SU-DHL-6 (cell line): ENCODE results near the gene DUS1L.
A peak's percentile ranks its signal among the peaks of the same experiment; 100 is the strongest.

ENCODE experiments used
- H2AFZ ChIP-seq: fragments of 200-600 bp; sonication (generic); 2 replicates; pipeline ENCODE4 v1.6.1; 2014; ENCODE audit warnings: low read depth, mild to moderate bottlenecking, moderate library complexity, mixed read lengths, antibody characterized with exemption, low read length; ENCODE audit not compliant: severe bottlenecking
- H3F3A ChIP-seq: fragments of 200-600 bp; shearing (Covaris generic); 2 replicates; pipeline ENCODE4 v1.6.0; 2016; ENCODE audit warnings: antibody characterized with exemption, mild to moderate bottlenecking; ENCODE audit not compliant: insufficient read depth
- H3K27ac ChIP-seq: fragments of 200-600 bp; sonication (generic); 2 replicates; pipeline ENCODE4 v1.5.1; 2016; ENCODE audit warnings: low read depth, mild to moderate bottlenecking, low read length, moderate library complexity, mixed read lengths
- H3K27me3 ChIP-seq: fragments of 200-600 bp; sonication (generic), shearing (Covaris generic); 2 replicates; pipeline ENCODE4 v1.6.0; 2014; ENCODE audit warnings: mild to moderate bottlenecking, low read length
- H3K36me3 ChIP-seq: fragments of 200-600 bp; sonication (generic); 2 replicates; pipeline ENCODE4 v1.6.1; 2014; ENCODE audit warnings: mild to moderate bottlenecking, low read length, mixed read lengths
- H3K4me2 ChIP-seq: fragments of 300-600, 200-600 bp; shearing (Covaris generic), sonication (generic); 2 replicates; pipeline ENCODE4 v1.6.0; 2014; ENCODE audit warnings: low read length, low read depth, mild to moderate bottlenecking; ENCODE audit not compliant: poor library complexity, severe bottlenecking
- H3K4me3 ChIP-seq: fragments of 200-600 bp; sonication (generic); 2 replicates; pipeline ENCODE4 v1.5.1; 2014; ENCODE audit warnings: antibody characterized with exemption, low read length, mild to moderate bottlenecking, mixed read lengths; ENCODE audit not compliant: insufficient read depth, poor library complexity, severe bottlenecking
- H3K79me2 ChIP-seq: fragments of 200-600 bp; sonication (generic); 2 replicates; pipeline ENCODE4 v1.6.1; 2014; ENCODE audit warnings: mild to moderate bottlenecking, low read length, moderate library complexity; ENCODE audit not compliant: insufficient read depth
- H3K9ac ChIP-seq: fragments of 200-600 bp; sonication (generic); 2 replicates; pipeline ENCODE4 v1.7.0; 2014; ENCODE audit warnings: mild to moderate bottlenecking, low read length
- H3K9me2 ChIP-seq: fragments of 200-600 bp; sonication (generic); replicated peaks from 2 replicates; pipeline ENCODE4 v1.6.1; 2014; ENCODE audit warnings: low read length; ENCODE audit not compliant: insufficient read depth
- H3K9me3 ChIP-seq: fragments of 200-600 bp; sonication (generic); 2 replicates; pipeline ENCODE4 v1.6.1; 2014; ENCODE audit warnings: low read length, mixed read lengths; ENCODE audit not compliant: insufficient read depth
- H4K20me1 ChIP-seq: fragments of 200-600 bp; sonication (generic); 2 replicates; pipeline ENCODE4 v1.6.1; 2014; ENCODE audit warnings: low read depth, mild to moderate bottlenecking, antibody characterized with exemption, low read length, moderate library complexity, mixed read lengths
- CTCF ChIP-seq: fragments of 200-600 bp; sonication (generic); IDR thresholded peaks from one replicate; pipeline ENCODE4 v1.5.1; 2017; ENCODE audit warnings: antibody characterized with exemption, mild to moderate bottlenecking, low read length, moderate library complexity; ENCODE audit not compliant: insufficient read depth, poor library complexity, severe bottlenecking
- EZH2phosphoT487 ChIP-seq: fragments of 200-600 bp; sonication (generic), shearing (Covaris generic); conservative IDR thresholded peaks from 2 replicates; pipeline ENCODE4 v1.6.1; 2018; ENCODE audit warnings: mild to moderate bottlenecking, antibody characterized with exemption, low read length, moderate library complexity, mixed read lengths

Gene DUS1L

GRCh38 chr17:82101301-82101715 is 35.7 kb upstream of the DUS1L start:
- Histone ChIP-seq H3K9me3 (no peaks in the 10 kb centered on the region), H3K9ac (no peak overlapping the region), H3K27ac (peak overlapping the region; percentile 94; the same call in 1 of the 2 replicates), H3K9me2 (no peaks in the 10 kb centered on the region), H3K79me2 (peaks cover 17% of the 10 kb centered on the region), H3F3A (peaks cover 36% of the 10 kb centered on the region), H3K4me3 (no peak overlapping the region), H2AFZ (no peak overlapping the region), H3K27me3 (no peaks in the 10 kb centered on the region), H4K20me1 (no peaks in the 10 kb centered on the region; the same call in 1 of the 2 replicates), H3K36me3 (no peaks in the 10 kb centered on the region), H3K4me2 (peak overlapping the region; percentile 82)
- TF ChIP-seq CTCF (no peak), EZH2phosphoT487 (no peak)

DNA sequence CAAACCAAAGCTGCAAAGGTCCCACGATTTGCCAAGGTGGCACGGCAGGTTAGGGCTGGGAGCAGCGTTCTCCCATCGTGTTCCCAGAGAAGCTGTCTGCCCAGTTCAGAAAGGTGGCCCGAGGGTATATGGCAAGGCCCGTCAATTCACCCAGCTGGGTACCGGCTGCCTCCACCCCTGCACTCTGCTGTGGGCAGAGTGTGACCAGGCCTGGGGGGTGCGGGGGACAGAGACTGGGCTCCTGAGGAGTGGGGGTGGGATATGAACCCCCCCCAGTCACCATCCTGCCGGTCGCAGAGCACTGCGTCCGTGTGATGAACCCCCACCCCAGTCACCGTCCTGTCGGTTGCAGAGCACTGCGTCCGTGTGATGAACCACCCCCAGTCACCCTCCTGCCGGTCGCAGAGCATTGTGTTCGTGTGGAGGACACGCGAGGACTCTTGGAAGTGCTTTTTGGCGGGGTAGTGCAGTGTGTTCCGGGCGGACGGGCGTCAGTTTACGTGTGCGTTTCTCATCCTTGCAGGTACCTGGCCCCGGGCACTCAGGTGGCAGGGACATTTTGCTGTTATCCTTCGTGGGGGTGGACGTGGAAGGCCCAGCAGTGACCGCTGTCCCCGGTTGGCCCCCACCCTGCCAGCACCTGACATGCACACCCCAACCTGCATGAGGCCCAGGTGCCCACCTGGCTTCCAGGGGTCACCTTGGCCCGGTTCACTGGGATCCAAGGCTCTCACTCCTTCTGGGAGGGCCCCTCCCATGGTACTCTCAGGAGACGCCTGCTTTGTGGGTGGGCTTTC is 35.1 kb upstream of the DUS1L start:
- H3K4me3 ChIP-seq: no peak overlapping the region
- peaks cover 36% of the 10 kb centered on the region for H3F3A ChIP-seq
- H2AFZ ChIP-seq: no peak overlapping the region
- H3K9ac ChIP-seq: peak overlapping the region; percentile 97
- no peaks in the 10 kb centered on the region for H3K9me3 ChIP-seq
- H3K79me2 ChIP-seq: peaks cover 23% of the 10 kb centered on the region
- H3K27ac ChIP-seq: peak overlapping the region; percentile 94
- no peaks in the 10 kb centered on the region for H3K9me2 ChIP-seq
- peak overlapping the region; percentile 82 for H3K4me2 ChIP-seq
- no peaks in the 10 kb centered on the region for H3K36me3 ChIP-seq
- H4K20me1 ChIP-seq: no peaks in the 10 kb centered on the region; the same call in 1 of the 2 replicates
- no peak for TF ChIP-seq CTCF
- TF ChIP-seq EZH2phosphoT487: no peak
- H3K27me3 ChIP-seq: no peaks in the 10 kb centered on the region

DNA sequence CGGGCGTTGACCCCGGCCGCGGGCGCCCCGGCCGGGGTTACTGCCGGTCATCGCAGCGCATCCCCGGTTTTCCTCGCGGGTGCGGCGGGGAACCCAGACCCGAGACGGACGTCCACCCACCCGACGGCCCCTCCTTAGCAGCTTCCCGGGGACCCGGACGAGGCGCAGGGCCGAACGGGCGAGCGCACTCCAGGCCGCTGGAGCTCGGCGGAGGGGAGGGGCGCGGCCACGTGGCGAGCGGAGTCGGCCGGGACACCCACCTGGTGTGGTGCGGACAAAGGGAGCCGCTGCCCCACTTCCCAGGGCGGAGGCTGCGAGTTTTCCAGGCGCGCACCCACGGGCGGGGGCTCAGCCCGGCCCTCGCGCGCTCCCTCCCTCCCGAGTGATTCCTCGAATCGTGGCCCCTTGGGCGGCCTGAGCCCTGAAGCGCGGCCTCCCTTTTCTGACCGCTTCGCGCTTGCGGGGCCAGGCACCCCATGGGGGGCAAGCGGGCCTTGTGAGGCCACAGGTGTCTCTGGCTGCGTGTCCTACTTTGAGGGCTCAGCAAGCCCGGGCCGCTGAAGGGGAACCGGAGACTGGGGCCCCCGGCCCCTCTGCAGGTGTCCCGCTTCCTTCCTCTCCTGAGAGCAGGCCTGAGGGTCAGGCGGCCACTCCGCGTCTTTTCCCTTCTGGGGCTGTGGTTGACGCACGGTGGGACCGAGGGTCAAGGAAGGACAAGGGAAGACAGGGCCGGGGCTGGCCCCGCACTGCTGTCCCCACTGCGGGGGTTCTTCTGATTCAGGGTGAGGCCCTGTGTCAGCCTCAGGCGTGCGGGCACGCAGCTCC is 33.5 kb upstream of the DUS1L start:
- Histone ChIP-seq H3K9me3 (no peaks in the 10 kb centered on the region), H3K4me2 (peak overlapping the region; percentile 82), H3K9ac (peak overlapping the region; percentile 97), H3K36me3 (0 out of 2 replicates have a peak, but pooled peaks cover 2% of the 10 kb centered on the region), H3K4me3 (peak overlapping the region; percentile 65), H3K9me2 (no peaks in the 10 kb centered on the region), H3K27me3 (no peaks in the 10 kb centered on the region), H3K79me2 (peaks cover 32% of the 10 kb centered on the region), H3F3A (peaks cover 36% of the 10 kb centered on the region), H4K20me1 (no peaks in the 10 kb centered on the region; the same call in 1 of the 2 replicates), H2AFZ (no peak overlapping the region), H3K27ac (peak overlapping the region; percentile 94)
- TF ChIP-seq CTCF (no peak), EZH2phosphoT487 (no peak)
